Panc1 (cell line): ENCODE data around the gene TTC17.

Experiments
- POLR2AphosphoS5 ChIP-seq: IDR thresholded peaks from 2 replicates; pipeline ENCODE4 v1.6.1; 2012; ENCODE audit warnings: mild to moderate bottlenecking, low read depth, low read length, moderate library complexity
- TF ChIP-seq, protein P1 (sequence below): fragments of 450-650 bp; IDR thresholded peaks from 2 replicates; pipeline ENCODE4 v1.5.1; 2017; ENCODE audit warnings: mild to moderate bottlenecking
- TF ChIP-seq, protein P2 (sequence below), 2 experiments: IDR thresholded peaks; 2 replicates each; pipeline ENCODE4 v1.6.1; 2011 to 2012; ENCODE audit warnings: low read depth in 2 of 2, control low read depth in 1 of 2, low read length in 1 of 2, mild to moderate bottlenecking in 1 of 2, moderate library complexity in 1 of 2; ENCODE audit not compliant: insufficient read depth in 1 of 2

DNA sequence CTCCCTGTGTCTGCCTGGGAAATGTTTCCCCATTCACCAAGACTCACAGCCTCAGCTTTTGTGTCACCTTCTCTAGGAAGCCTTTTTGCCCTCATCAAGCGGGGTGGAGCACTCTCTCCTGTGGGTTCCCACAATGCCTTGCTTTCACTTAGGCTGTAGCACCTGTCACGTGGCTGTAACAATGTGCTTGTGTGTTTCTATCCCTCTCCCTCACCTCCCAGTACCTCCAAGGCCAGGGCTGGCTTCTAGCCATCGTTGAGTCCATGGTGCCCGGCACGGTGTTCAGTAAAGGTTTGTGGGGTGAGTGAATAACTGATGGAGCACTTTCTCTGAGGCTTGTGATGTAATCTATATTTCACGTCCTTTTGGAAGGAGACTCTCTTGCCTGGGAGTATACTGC is 153.2 kb downstream of the TTC17 start:
- TF ChIP-seq, protein P1, sequence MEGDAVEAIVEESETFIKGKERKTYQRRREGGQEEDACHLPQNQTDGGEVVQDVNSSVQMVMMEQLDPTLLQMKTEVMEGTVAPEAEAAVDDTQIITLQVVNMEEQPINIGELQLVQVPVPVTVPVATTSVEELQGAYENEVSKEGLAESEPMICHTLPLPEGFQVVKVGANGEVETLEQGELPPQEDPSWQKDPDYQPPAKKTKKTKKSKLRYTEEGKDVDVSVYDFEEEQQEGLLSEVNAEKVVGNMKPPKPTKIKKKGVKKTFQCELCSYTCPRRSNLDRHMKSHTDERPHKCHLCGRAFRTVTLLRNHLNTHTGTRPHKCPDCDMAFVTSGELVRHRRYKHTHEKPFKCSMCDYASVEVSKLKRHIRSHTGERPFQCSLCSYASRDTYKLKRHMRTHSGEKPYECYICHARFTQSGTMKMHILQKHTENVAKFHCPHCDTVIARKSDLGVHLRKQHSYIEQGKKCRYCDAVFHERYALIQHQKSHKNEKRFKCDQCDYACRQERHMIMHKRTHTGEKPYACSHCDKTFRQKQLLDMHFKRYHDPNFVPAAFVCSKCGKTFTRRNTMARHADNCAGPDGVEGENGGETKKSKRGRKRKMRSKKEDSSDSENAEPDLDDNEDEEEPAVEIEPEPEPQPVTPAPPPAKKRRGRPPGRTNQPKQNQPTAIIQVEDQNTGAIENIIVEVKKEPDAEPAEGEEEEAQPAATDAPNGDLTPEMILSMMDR, result no peak
- no peak for TF ChIP-seq POLR2AphosphoS5
- TF ChIP-seq, protein P2, sequence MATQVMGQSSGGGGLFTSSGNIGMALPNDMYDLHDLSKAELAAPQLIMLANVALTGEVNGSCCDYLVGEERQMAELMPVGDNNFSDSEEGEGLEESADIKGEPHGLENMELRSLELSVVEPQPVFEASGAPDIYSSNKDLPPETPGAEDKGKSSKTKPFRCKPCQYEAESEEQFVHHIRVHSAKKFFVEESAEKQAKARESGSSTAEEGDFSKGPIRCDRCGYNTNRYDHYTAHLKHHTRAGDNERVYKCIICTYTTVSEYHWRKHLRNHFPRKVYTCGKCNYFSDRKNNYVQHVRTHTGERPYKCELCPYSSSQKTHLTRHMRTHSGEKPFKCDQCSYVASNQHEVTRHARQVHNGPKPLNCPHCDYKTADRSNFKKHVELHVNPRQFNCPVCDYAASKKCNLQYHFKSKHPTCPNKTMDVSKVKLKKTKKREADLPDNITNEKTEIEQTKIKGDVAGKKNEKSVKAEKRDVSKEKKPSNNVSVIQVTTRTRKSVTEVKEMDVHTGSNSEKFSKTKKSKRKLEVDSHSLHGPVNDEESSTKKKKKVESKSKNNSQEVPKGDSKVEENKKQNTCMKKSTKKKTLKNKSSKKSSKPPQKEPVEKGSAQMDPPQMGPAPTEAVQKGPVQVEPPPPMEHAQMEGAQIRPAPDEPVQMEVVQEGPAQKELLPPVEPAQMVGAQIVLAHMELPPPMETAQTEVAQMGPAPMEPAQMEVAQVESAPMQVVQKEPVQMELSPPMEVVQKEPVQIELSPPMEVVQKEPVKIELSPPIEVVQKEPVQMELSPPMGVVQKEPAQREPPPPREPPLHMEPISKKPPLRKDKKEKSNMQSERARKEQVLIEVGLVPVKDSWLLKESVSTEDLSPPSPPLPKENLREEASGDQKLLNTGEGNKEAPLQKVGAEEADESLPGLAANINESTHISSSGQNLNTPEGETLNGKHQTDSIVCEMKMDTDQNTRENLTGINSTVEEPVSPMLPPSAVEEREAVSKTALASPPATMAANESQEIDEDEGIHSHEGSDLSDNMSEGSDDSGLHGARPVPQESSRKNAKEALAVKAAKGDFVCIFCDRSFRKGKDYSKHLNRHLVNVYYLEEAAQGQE (IDR thresholded peaks at IDR 0.05; ENCODE audit: insufficient read depth in 1 of 2, low read depth in 2 of 2, low read length in 1 of 2), result no peak
